Neutrophil (primary cell): ENCODE measurements around the gene TIMM9.

Source experiments
- H3K27ac ChIP-seq: fragments of 200-600 bp; sonication (generic); 2 replicates; pipeline ENCODE4 v1.5.1; 2016; ENCODE audit warnings: mild to moderate bottlenecking, moderate library complexity
- H3K27me3 ChIP-seq: fragments of 200-600 bp; sonication (generic); 2 replicates; pipeline ENCODE4 v1.6.0; 2016; ENCODE audit warnings: mild to moderate bottlenecking
- H3K36me3 ChIP-seq: fragments of 200-600 bp; sonication (generic); 2 replicates; pipeline ENCODE4 v1.5.1; 2017
- H3K4me1 ChIP-seq, 2 experiments: fragments of 200-600 bp in 1 of 2; sonication (generic) in 1 of 2; 1 replicate in 1 of 2; 2 replicates in 1 of 2; pipeline versions ENCODE4 v1.5.1 to v1.6.1; 2013 to 2016; ENCODE audit warnings: low read depth in 1 of 2, low read length in 1 of 2, mild to moderate bottlenecking in 1 of 2, moderate library complexity in 1 of 2; ENCODE audit not compliant: control insufficient read depth in 1 of 2, insufficient read depth in 1 of 2
- H3K4me3 ChIP-seq, 2 experiments: fragments of 200-600 bp in 1 of 2; sonication (generic) in 1 of 2; 1 replicate in 1 of 2; 2 replicates in 1 of 2; pipeline ENCODE4 v1.5.1; 2013 to 2016; ENCODE audit warnings: low read depth in 1 of 2, low read length in 1 of 2, mild to moderate bottlenecking in 1 of 2, moderate library complexity in 1 of 2
- H3K9me3 ChIP-seq: fragments of 200-600 bp; sonication (generic); 2 replicates; pipeline ENCODE4 v1.5.1; 2016
- CTCF ChIP-seq: fragments of 200-600 bp; sonication (generic); IDR thresholded peaks from 2 replicates; pipeline ENCODE4 v1.5.1; 2016; ENCODE audit warnings: antibody characterized with exemption

Gene TIMM9

GRCh38 chr14:58427281-58428117, at the start of gene TIMM9, which contains the start of gene KIAA0586:
Gene TIMM9 (minus strand): TSS chr14:58427531. CDS start chr14:58411945, 15,586 bp downstream.
Gene KIAA0586 (plus strand): TSS chr14:58427719. CDS start chr14:58428265, 546 bp downstream.
- Histone ChIP-seq H3K4me3 (peak within 1 kb of the TSS; percentile 78 to 92), H3K9me3 (no peaks in the 10 kb centered on the region), H3K4me1 (peaks cover 17 to 19% of the 10 kb centered on the region in 2 experiments), H3K36me3 (no peaks in the 10 kb centered on the region), H3K27me3 (no peaks in the 10 kb centered on the region), H3K27ac (peak within 1 kb of the TSS; percentile 90)
- peak; percentile 18 for TF ChIP-seq CTCF

GRCh38 chr14:58476320-58476719, 49.0 kb upstream of the TIMM9 start:
- no peaks in the 10 kb centered on the region for H3K9me3 ChIP-seq
- H3K27me3 ChIP-seq, result no peaks in the 10 kb centered on the region
- H3K4me3 ChIP-seq, result no peak overlapping the region
- TF ChIP-seq CTCF, result no peak
- no peak overlapping the region for H3K27ac ChIP-seq
- H3K36me3 ChIP-seq, result peaks cover 35% of the 10 kb centered on the region
- no peaks in the 10 kb centered on the region for H3K4me1 ChIP-seq

- no peak overlapping the region for H3K4me3 ChIP-seq
- TF ChIP-seq CTCF, result no peak
- no peaks in the 10 kb centered on the region for H3K27me3 ChIP-seq
- H3K27ac ChIP-seq, result no peak overlapping the region
- no peaks in the 10 kb centered on the region for H3K9me3 ChIP-seq
- H3K36me3 ChIP-seq, result peaks cover 51% of the 10 kb centered on the region
- H3K4me1 ChIP-seq, result no peaks in the 10 kb centered on the region
Measured at GRCh38 chr14:58469309-58469708, 42.0 kb upstream of the TIMM9 start.

GRCh38 chr14:58467575-58467974, 40.2 kb upstream of the TIMM9 start:
- H3K27ac ChIP-seq, result no peak overlapping the region
- TF ChIP-seq CTCF, result no peak
- peaks cover 53% of the 10 kb centered on the region for H3K36me3 ChIP-seq
- H3K4me1 ChIP-seq, result no peaks in the 10 kb centered on the region
- no peak overlapping the region for H3K4me3 ChIP-seq
- H3K9me3 ChIP-seq, result no peaks in the 10 kb centered on the region
- H3K27me3 ChIP-seq, result no peaks in the 10 kb centered on the region

GRCh38 chr14:58466459-58466858, 39.1 kb upstream of the TIMM9 start:
- Histone ChIP-seq H3K27me3 (no peaks in the 10 kb centered on the region), H3K4me1 (no peaks in the 10 kb centered on the region), H3K9me3 (no peaks in the 10 kb centered on the region), H3K27ac (no peak overlapping the region), H3K4me3 (no peak overlapping the region), H3K36me3 (peaks cover 51% of the 10 kb centered on the region)
- TF ChIP-seq CTCF, result no peak
